ENCODE results near the gene PRKAG2.

DNA sequence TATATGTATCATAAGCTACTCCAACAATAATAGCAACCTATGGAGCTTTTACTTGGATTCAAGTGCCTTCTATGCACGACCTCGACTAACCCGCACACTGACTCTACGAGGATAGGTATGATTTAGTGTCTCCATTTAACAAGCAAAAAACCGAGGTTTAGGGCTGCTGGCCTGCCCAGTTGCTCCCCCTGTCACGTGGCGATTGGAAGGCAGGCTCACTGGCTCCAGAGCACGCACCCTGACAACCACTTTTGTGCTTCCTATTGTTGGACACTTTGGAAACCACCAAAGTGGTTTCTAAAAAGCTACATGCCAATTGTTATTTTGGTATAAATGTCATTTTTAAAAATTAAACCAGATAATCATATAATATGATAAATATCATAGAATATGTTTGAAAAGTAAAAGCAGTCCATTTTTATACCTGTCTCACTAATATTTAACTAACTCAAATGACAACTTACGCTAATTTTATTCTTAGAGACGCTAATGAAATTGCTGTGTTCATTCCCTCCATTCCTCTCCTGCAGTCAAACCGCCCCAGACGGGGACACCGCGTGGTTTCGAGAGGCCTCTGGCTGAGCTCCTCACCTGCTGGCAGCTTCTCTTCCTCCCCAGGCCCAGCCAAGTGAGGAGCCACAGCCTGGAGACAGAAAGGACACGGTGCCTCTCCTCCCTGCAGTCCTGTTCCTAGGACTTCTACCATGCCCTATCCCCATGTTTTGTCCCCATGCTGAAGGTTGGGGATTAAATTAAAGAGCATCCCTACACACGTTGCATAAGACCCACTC lies 335.0 kb downstream of the PRKAG2 start:
- TF ChIP-seq, protein P1, sequence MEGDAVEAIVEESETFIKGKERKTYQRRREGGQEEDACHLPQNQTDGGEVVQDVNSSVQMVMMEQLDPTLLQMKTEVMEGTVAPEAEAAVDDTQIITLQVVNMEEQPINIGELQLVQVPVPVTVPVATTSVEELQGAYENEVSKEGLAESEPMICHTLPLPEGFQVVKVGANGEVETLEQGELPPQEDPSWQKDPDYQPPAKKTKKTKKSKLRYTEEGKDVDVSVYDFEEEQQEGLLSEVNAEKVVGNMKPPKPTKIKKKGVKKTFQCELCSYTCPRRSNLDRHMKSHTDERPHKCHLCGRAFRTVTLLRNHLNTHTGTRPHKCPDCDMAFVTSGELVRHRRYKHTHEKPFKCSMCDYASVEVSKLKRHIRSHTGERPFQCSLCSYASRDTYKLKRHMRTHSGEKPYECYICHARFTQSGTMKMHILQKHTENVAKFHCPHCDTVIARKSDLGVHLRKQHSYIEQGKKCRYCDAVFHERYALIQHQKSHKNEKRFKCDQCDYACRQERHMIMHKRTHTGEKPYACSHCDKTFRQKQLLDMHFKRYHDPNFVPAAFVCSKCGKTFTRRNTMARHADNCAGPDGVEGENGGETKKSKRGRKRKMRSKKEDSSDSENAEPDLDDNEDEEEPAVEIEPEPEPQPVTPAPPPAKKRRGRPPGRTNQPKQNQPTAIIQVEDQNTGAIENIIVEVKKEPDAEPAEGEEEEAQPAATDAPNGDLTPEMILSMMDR (IDR thresholded peaks at IDR 0.05; ENCODE audit: low read depth, low read length): no peak
- TF ChIP-seq POLR2A (IDR thresholded peaks at IDR 0.05; ENCODE audit: extremely low read depth, insufficient read length) (no peak), MYC (IDR thresholded peaks at IDR 0.05; ENCODE audit: low read depth, low read length) (no peak)
- TF ChIP-seq, protein P2, sequence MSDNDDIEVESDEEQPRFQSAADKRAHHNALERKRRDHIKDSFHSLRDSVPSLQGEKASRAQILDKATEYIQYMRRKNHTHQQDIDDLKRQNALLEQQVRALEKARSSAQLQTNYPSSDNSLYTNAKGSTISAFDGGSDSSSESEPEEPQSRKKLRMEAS (IDR thresholded peaks at IDR 0.05; ENCODE audit: low read depth, low read length): no peak

Data from NB4 (cell line).